ENCODE results near the gene SLC35E2B. TPM values are rescaled to one million over a fixed set of nuclear protein-coding genes. Genes with fewer than 3 reads are reported as not detected.
A peak's percentile ranks its signal among the peaks of the same experiment; 100 is the strongest.

SLC35E2B gene
- total and polyA plus RNA-seq, 7 donors = 9.2 to 23.9 (median 13.1) TPM

GRCh38 chr1:1627261-1627828 is 65.2 kb downstream of the SLC35E2B start:
- 66 to 85% (median 81%) methylated on average over 18 to 37 of the region's 37 CpGs for WGBS, 3 donors
- no peaks in the 10 kb centered on the region for H3K9me3 ChIP-seq
- no peak overlapping the region for H3K27ac ChIP-seq
- no peak for TF ChIP-seq CTCF (IDR thresholded peaks at IDR 0.05)
- H3K4me1 ChIP-seq = peaks cover 23% of the 10 kb centered on the region
- intact Hi-C loops (cut with DNase I) = no loop called here
- H3K4me3 ChIP-seq = no peak overlapping the region
- H3K27me3 ChIP-seq (ENCODE audit: insufficient read depth in 3 of 3, low read length in 2 of 3) = peaks cover 0 to 2% (median 0%) of the 10 kb centered on the region in 3 donors
- ATAC-seq = no peak
- H3K36me3 ChIP-seq (ENCODE audit: insufficient read depth in 1 of 2, low read depth in 1 of 2) = peaks cover 4 to 51% of the 10 kb centered on the region in 2 donors
- peak; percentile 14 to 35 for DNase-seq

GRCh38 chr1:1626207-1627141 is 66.1 kb downstream of the SLC35E2B start:
- H3K4me3 ChIP-seq = no peak overlapping the region
- TF ChIP-seq CTCF (IDR thresholded peaks at IDR 0.05) = no peak
- DNase-seq (peak; percentile 15 to 49), ATAC-seq (no peak)
- no peak overlapping the region for H3K27ac ChIP-seq
- peaks cover 4 to 51% of the 10 kb centered on the region in 2 donors for H3K36me3 ChIP-seq (ENCODE audit: insufficient read depth in 1 of 2, low read depth in 1 of 2)
- no peaks in the 10 kb centered on the region for H3K27me3 ChIP-seq (ENCODE audit: insufficient read depth in 3 of 3, low read length in 2 of 3)
- WGBS, 3 donors = 88 to 93% (median 91%) methylated on average over 41 to 48 of the region's 48 CpGs
- H3K9me3 ChIP-seq = no peaks in the 10 kb centered on the region
- intact Hi-C loops (cut with DNase I) = no loop called here
- peaks cover 29% of the 10 kb centered on the region for H3K4me1 ChIP-seq

GRCh38 chr1:1625824-1626206 is 66.8 kb downstream of the SLC35E2B start:
- peaks cover 35% of the 10 kb centered on the region for H3K4me1 ChIP-seq
- no peaks in the 10 kb centered on the region for H3K9me3 ChIP-seq
- DNase-seq (peak in 1 of 2 donors; percentile 47), ATAC-seq (no peak)
- 86 to 97% (median 95%) methylated on average over 8 of the region's 8 CpGs for WGBS, 3 donors
- H3K36me3 ChIP-seq (ENCODE audit: insufficient read depth in 1 of 2, low read depth in 1 of 2) = peaks cover 4 to 51% of the 10 kb centered on the region in 2 donors
- no peak overlapping the region for H3K27ac ChIP-seq
- H3K27me3 ChIP-seq (ENCODE audit: insufficient read depth in 3 of 3, low read length in 2 of 3) = no peaks in the 10 kb centered on the region
- H3K4me3 ChIP-seq = no peak overlapping the region
- no peak for TF ChIP-seq CTCF (IDR thresholded peaks at IDR 0.05)
- intact Hi-C loops (cut with DNase I) = no loop called here

GRCh38 chr1:1625404-1625775 is 67.2 kb downstream of the SLC35E2B start:
- DNase-seq = peak in 1 of 2 donors; percentile 40
- H3K4me1 ChIP-seq = peaks cover 40% of the 10 kb centered on the region
- no peak for ATAC-seq
- 90 to 92% (median 90%) methylated on average over 23 to 28 of the region's 28 CpGs for WGBS, 3 donors
- TF ChIP-seq CTCF (IDR thresholded peaks at IDR 0.05) = no peak
- H3K36me3 ChIP-seq (ENCODE audit: insufficient read depth in 1 of 2, low read depth in 1 of 2) = peaks cover 4 to 51% of the 10 kb centered on the region in 2 donors
- no peak overlapping the region for H3K27ac ChIP-seq
- no peak overlapping the region for H3K4me3 ChIP-seq
- H3K9me3 ChIP-seq = no peaks in the 10 kb centered on the region
- no peaks in the 10 kb centered on the region for H3K27me3 ChIP-seq (ENCODE audit: insufficient read depth in 3 of 3, low read length in 2 of 3)
- intact Hi-C loops (cut with DNase I) = no loop called here
